Stomach (tissue), 4 donors: ENCODE results near the gene WDR27.

Experiments used
- EP300 ChIP-seq: sonication (generic); formaldehyde crosslinking; IDR thresholded peaks from one replicate; pipeline ENCODE4 v1.6.1; 2017; ENCODE audit warnings: antibody characterized with exemption
- POLR2A ChIP-seq, 4 donors: fragments of 450-650 bp; IDR thresholded peaks; one replicate each; pipeline ENCODE4 v1.6.1; 2016; ENCODE audit warnings: antibody characterized with exemption in 4 of 4, control low read depth in 2 of 4, mild to moderate bottlenecking in 1 of 4, moderate library complexity in 1 of 4
- TF ChIP-seq, protein P1 (sequence below), 7 experiments: fragments of 450-650 bp in 4 of 7; fragments of 200-600 bp in 3 of 7; sonication (generic) in 3 of 7; IDR thresholded peaks; one replicate each; pipeline ENCODE4 v1.5.1; 2016 to 2019; ENCODE audit warnings: antibody characterized with exemption in 7 of 7, control low read depth in 2 of 7, mild to moderate bottlenecking in 1 of 7

DNA sequence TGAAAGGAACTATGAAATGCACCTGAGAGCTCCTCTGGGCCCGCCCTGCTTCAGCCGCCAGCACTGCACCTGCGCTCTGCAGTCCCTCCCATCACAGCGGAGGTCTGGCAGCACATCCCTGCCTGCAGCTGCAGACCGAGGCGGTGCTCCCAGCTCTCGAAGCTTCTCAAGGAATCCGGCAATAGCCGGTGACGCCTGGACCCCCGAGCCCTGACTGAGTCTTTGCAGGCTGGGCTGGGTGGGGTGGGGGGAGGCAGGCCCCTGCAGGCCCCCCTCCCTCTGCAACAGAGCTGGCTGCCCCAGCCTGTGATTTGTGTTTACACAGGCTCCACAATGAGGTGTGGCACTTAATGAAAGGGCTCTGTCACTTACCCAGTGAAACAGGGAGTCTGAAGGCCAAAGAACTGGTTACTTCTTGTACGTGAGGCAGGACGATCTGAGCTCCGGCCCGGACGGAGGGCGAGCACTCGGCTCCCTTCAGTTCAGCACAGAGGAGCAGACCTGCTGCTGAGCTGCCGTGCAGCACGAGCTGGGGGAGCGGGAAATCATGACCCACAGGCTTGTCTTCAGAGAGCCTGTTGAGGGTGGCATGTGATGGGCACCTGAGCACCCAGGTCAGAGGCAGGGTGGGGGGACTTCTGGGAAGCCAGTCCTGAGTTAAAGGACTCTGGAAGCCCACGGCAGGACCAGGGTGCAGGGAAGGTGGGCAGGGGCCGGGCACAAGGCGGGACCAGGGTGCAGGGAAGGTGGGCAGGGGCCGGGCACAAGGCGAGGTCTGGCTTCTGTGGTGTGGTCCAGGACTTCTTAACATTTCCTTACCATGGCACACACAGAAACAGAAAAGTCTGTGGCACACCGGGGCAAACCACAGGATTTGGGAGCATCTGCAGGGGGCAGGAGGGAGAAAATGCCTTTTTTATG is 255.9 kb downstream of the WDR27 start:
- TF ChIP-seq, protein P1, sequence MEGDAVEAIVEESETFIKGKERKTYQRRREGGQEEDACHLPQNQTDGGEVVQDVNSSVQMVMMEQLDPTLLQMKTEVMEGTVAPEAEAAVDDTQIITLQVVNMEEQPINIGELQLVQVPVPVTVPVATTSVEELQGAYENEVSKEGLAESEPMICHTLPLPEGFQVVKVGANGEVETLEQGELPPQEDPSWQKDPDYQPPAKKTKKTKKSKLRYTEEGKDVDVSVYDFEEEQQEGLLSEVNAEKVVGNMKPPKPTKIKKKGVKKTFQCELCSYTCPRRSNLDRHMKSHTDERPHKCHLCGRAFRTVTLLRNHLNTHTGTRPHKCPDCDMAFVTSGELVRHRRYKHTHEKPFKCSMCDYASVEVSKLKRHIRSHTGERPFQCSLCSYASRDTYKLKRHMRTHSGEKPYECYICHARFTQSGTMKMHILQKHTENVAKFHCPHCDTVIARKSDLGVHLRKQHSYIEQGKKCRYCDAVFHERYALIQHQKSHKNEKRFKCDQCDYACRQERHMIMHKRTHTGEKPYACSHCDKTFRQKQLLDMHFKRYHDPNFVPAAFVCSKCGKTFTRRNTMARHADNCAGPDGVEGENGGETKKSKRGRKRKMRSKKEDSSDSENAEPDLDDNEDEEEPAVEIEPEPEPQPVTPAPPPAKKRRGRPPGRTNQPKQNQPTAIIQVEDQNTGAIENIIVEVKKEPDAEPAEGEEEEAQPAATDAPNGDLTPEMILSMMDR (IDR thresholded peaks at IDR 0.05) = no peak
- TF ChIP-seq POLR2A (IDR thresholded peaks at IDR 0.05) (no peak), EP300 (no peak)
